GM12872 (cell line): ENCODE results near the gene ZDHHC7.

ENCODE experiments used
- CTCF ChIP-seq: IDR thresholded peaks from 3 replicates; pipeline ENCODE4 v1.5.1; 2011; ENCODE audit warnings: low read depth, mild to moderate bottlenecking, low read length, moderate library complexity; ENCODE audit not compliant: insufficient read depth

Gene ZDHHC7

GRCh38 chr16:84986102-84986501 is 25.2 kb downstream of the ZDHHC7 start:
- TF ChIP-seq CTCF: no peak

GRCh38 chr16:84985079-84986065 is 26.0 kb downstream of the ZDHHC7 start:
- TF ChIP-seq CTCF: no peak

- no peak for TF ChIP-seq CTCF
These were observed 28.9 kb downstream of the ZDHHC7 start for GRCh38 chr16:84982434-84982833.

GRCh38 chr16:84979516-84979915 is 31.8 kb downstream of the ZDHHC7 start:
- no peak for TF ChIP-seq CTCF

DNA sequence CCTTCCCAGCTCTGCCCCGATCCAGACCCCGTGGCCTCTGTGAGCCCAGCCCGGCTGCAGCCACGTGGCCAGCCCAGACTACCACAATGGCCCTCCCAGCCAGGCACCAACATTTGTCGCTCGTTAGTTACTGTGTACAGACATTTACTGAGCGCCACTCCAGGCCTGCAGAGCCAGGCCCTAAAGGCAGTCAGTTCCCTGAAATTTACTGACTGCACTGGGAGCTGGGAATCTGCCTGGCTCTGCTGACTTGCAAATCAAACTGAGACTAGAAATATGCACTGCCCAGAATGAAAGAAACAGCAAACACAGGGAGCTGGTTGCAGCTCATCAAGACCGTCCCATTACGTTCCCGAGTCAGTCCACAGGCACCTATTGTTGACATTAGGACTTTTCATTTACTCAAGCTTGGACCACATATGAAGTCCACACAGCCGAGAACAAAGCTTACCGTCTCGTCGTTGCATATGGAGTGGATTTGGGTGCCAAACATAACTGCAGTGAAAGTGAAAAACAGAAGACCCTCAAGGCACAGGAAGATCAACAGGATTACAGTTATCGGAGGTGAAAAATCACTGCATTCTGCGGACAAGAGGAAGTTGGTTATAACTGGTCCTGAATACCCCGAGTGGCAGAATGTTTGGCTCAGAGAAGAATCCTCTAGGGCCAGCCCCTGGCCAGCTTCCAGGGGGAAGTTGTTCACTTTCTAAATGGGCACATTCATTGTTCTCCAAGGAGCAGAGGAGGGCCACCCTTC is 34.5 kb downstream of the ZDHHC7 start:
- TF ChIP-seq CTCF: no peak

DNA sequence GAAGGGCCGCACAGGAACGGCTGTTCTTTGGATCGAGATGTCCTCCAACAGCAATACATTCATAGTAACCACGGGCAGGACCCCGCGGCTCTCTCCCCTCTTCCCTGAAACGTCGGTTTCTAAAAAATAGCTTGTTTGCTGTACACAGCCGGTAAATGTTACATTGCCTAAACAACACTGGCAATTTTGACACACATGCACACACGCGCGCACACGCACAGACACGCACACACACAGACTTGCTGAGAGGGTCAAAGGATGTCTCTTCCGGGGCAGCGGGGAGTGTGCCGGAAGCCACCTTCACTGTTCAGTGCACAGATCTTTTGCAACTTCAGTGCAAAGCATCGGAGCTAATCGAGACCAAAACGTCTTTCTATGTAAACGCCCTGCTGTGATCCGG is 35.8 kb downstream of the ZDHHC7 start:
- TF ChIP-seq CTCF: no peak

GRCh38 chr16:84975066-84975465 is 36.3 kb downstream of the ZDHHC7 start:
- TF ChIP-seq CTCF: no peak
